WTC11 (cell line): Measurements from ENCODE around the gene LINC01488.

Experiments used
- ATF6 ChIP-seq: sonication (generic); formaldehyde crosslinking; IDR thresholded peaks from 2 replicates; pipeline ENCODE4 v1.8.1; 2023; ENCODE audit warnings: mild to moderate bottlenecking, missing genetic modification reagents
- CBFB ChIP-seq: sonication (generic); formaldehyde crosslinking; IDR thresholded peaks from 2 replicates; pipeline ENCODE4 v1.8.1; 2022; ENCODE audit warnings: mild to moderate bottlenecking, low read depth, missing genetic modification reagents
- CREB1 ChIP-seq: sonication (generic); formaldehyde crosslinking; IDR thresholded peaks from 2 replicates; pipeline ENCODE4 v1.8.0; 2023; ENCODE audit warnings: mild to moderate bottlenecking, missing genetic modification reagents
- E2F5 ChIP-seq: sonication (generic); formaldehyde crosslinking; IDR thresholded peaks from 2 replicates; pipeline ENCODE4 v1.8.1; 2022; ENCODE audit warnings: mild to moderate bottlenecking, moderate library complexity, missing genetic modification reagents
- GTF2I ChIP-seq: fragments of 250-450 bp; sonication (Bioruptor Pico); conservative IDR thresholded peaks from 2 replicates; pipeline ENCODE4 v1.4.0; 2021; ENCODE audit warnings: mild to moderate bottlenecking
- MYBL2 ChIP-seq: sonication (generic); formaldehyde crosslinking; IDR thresholded peaks from 2 replicates; pipeline ENCODE4 v1.8.1; 2023; ENCODE audit warnings: mild to moderate bottlenecking, moderate library complexity, missing genetic modification reagents
- NR1H2 ChIP-seq: sonication (generic); formaldehyde crosslinking; IDR thresholded peaks from 2 replicates; pipeline ENCODE4 v1.9.0; 2021; ENCODE audit warnings: mild to moderate bottlenecking, moderate library complexity, missing genetic modification reagents
- NR3C1 ChIP-seq: sonication (generic); formaldehyde crosslinking; conservative IDR thresholded peaks from 2 replicates; pipeline ENCODE4 v1.8.1; 2023; ENCODE audit warnings: low read depth, mild to moderate bottlenecking, missing genetic modification reagents
- USF1 ChIP-seq: sonication (generic); formaldehyde crosslinking; IDR thresholded peaks from 2 replicates; pipeline ENCODE4 v1.8.0; 2022; ENCODE audit warnings: mild to moderate bottlenecking, missing genetic modification reagents
- ZNF317 ChIP-seq: sonication (generic); formaldehyde crosslinking; IDR thresholded peaks from 2 replicates; pipeline ENCODE4 v1.8.1; 2023; ENCODE audit warnings: low read depth, mild to moderate bottlenecking, moderate library complexity, missing genetic modification reagents, borderline replicate concordance
- ZNF416 ChIP-seq: fragments of 250-450 bp; sonication (Bioruptor Pico); IDR thresholded peaks from 2 replicates; pipeline ENCODE4 v1.9.0; 2021; ENCODE audit warnings: mild to moderate bottlenecking, inconsistent platforms
- TF ChIP-seq, protein P1 (sequence below): fragments of 200-600 bp; IDR thresholded peaks from 2 replicates; pipeline ENCODE4 v1.8.0; 2022; ENCODE audit warnings: antibody characterized with exemption
- TF ChIP-seq, protein P2 (sequence below): sonication (generic); formaldehyde crosslinking; IDR thresholded peaks from 2 replicates; pipeline ENCODE4 v1.8.1; 2023; ENCODE audit warnings: mild to moderate bottlenecking, moderate library complexity, missing genetic modification reagents

GRCh38 chr11:69484427-69485259, 3.2 kb downstream of the LINC01488 start:
- TF ChIP-seq, protein P1, sequence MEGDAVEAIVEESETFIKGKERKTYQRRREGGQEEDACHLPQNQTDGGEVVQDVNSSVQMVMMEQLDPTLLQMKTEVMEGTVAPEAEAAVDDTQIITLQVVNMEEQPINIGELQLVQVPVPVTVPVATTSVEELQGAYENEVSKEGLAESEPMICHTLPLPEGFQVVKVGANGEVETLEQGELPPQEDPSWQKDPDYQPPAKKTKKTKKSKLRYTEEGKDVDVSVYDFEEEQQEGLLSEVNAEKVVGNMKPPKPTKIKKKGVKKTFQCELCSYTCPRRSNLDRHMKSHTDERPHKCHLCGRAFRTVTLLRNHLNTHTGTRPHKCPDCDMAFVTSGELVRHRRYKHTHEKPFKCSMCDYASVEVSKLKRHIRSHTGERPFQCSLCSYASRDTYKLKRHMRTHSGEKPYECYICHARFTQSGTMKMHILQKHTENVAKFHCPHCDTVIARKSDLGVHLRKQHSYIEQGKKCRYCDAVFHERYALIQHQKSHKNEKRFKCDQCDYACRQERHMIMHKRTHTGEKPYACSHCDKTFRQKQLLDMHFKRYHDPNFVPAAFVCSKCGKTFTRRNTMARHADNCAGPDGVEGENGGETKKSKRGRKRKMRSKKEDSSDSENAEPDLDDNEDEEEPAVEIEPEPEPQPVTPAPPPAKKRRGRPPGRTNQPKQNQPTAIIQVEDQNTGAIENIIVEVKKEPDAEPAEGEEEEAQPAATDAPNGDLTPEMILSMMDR, result no peak
- no peak for TF ChIP-seq ZNF317 (CRISPR knock-in tag)
- no peak for TF ChIP-seq NR3C1
- no peak for TF ChIP-seq CBFB (CRISPR knock-in tag)
- TF ChIP-seq, protein P2, sequence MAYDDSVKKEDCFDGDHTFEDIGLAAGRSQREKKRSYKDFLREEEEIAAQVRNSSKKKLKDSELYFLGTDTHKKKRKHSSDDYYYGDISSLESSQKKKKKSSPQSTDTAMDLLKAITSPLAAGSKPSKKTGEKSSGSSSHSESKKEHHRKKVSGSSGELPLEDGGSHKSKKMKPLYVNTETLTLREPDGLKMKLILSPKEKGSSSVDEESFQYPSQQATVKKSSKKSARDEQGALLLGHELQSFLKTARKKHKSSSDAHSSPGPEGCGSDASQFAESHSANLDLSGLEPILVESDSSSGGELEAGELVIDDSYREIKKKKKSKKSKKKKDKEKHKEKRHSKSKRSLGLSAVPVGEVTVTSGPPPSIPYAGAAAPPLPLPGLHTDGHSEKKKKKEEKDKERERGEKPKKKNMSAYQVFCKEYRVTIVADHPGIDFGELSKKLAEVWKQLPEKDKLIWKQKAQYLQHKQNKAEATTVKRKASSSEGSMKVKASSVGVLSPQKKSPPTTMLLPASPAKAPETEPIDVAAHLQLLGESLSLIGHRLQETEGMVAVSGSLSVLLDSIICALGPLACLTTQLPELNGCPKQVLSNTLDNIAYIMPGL (CRISPR knock-in tag), result no peak; the same call in 1 of the 2 replicates
- TF ChIP-seq NR1H2 (CRISPR knock-in tag), result no peak
- no peak for TF ChIP-seq USF1 (CRISPR knock-in tag)
- TF ChIP-seq ZNF416, result no peak
- no peak for TF ChIP-seq GTF2I (CRISPR knock-in tag)
- TF ChIP-seq E2F5 (CRISPR knock-in tag), result no peak
- TF ChIP-seq ATF6 (CRISPR knock-in tag), result no peak
- no peak for TF ChIP-seq CREB1 (CRISPR knock-in tag)
- TF ChIP-seq MYBL2, result no peak
